Loucy (cell line): ENCODE results near the gene CDHR2.

ENCODE experiments used
- EZH2phosphoT487 ChIP-seq: fragments of 200-600 bp; IDR thresholded peaks from 2 replicates; pipeline ENCODE4 v1.6.1; 2018; ENCODE audit warnings: antibody characterized with exemption, mild to moderate bottlenecking, moderate library complexity, borderline replicate concordance
- TF ChIP-seq, protein P1 (sequence below): fragments of 200-600 bp; sonication (generic); conservative IDR thresholded peaks from 2 replicates; pipeline ENCODE4 v1.5.1; 2014; ENCODE audit warnings: mild to moderate bottlenecking, antibody characterized with exemption, low read length

DNA sequence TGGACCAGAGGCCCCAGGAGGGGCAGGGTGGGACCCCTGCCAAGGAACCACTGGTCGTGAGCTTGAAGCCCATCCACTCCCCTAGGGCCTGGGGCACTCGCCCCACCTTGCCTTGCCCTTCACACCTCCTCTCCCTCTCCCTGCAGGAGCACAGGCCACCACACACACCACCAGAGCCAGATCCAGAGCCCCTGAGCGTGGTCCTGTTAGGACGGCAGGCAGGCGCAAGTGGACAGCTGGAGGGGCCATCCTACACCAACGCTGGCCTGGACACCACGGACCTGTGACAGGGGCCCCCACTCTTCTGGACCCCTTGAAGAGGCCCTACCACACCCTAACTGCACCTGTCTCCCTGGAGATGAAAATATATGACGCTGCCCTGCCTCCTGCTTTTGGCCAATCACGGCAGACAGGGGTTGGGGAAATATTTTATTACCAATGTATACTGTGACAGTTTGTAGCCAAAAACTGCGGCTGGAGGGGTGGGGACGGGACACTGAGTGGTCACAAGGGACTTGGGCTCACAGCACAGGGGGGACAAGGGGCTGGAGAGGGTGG lies 46.3 kb downstream of the CDHR2 start:
- TF ChIP-seq, protein P1, sequence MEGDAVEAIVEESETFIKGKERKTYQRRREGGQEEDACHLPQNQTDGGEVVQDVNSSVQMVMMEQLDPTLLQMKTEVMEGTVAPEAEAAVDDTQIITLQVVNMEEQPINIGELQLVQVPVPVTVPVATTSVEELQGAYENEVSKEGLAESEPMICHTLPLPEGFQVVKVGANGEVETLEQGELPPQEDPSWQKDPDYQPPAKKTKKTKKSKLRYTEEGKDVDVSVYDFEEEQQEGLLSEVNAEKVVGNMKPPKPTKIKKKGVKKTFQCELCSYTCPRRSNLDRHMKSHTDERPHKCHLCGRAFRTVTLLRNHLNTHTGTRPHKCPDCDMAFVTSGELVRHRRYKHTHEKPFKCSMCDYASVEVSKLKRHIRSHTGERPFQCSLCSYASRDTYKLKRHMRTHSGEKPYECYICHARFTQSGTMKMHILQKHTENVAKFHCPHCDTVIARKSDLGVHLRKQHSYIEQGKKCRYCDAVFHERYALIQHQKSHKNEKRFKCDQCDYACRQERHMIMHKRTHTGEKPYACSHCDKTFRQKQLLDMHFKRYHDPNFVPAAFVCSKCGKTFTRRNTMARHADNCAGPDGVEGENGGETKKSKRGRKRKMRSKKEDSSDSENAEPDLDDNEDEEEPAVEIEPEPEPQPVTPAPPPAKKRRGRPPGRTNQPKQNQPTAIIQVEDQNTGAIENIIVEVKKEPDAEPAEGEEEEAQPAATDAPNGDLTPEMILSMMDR, result no peak
- no peak for TF ChIP-seq EZH2phosphoT487
